Measurements from ENCODE around the gene LRRC32.

LRRC32 gene, protein sequence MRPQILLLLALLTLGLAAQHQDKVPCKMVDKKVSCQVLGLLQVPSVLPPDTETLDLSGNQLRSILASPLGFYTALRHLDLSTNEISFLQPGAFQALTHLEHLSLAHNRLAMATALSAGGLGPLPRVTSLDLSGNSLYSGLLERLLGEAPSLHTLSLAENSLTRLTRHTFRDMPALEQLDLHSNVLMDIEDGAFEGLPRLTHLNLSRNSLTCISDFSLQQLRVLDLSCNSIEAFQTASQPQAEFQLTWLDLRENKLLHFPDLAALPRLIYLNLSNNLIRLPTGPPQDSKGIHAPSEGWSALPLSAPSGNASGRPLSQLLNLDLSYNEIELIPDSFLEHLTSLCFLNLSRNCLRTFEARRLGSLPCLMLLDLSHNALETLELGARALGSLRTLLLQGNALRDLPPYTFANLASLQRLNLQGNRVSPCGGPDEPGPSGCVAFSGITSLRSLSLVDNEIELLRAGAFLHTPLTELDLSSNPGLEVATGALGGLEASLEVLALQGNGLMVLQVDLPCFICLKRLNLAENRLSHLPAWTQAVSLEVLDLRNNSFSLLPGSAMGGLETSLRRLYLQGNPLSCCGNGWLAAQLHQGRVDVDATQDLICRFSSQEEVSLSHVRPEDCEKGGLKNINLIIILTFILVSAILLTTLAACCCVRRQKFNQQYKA

GRCh38 chr11:76670485-76671236 is at the start of gene LRRC32:
TSS of gene LRRC32 (minus strand) at chr11:76670747. CDS start at chr11:76665954, 4,793 bp downstream.
- peak within 1 kb of the TSS; percentile 42 for H3K4me3 ChIP-seq (ENCODE audit: low read depth, low read length)

GRCh38 chr11:76719686-76720085 is 49.1 kb upstream of the LRRC32 start:
- no peak overlapping the region for H3K4me3 ChIP-seq (ENCODE audit: low read depth, low read length)

- no peak overlapping the region for H3K4me3 ChIP-seq (ENCODE audit: low read depth, low read length)
Observed at GRCh38 chr11:76719281-76719680, 48.7 kb upstream of the LRRC32 start.

- no peak overlapping the region for H3K4me3 ChIP-seq (ENCODE audit: low read depth, low read length)
Observed at GRCh38 chr11:76717816-76718215, 47.3 kb upstream of the LRRC32 start.

GRCh38 chr11:76717369-76717768 is 46.8 kb upstream of the LRRC32 start:
- H3K4me3 ChIP-seq (ENCODE audit: low read depth, low read length), result no peak overlapping the region

GRCh38 chr11:76716268-76716667 is 45.7 kb upstream of the LRRC32 start:
- no peak overlapping the region for H3K4me3 ChIP-seq (ENCODE audit: low read depth, low read length)

- no peak overlapping the region for H3K4me3 ChIP-seq (ENCODE audit: low read depth, low read length)
Observed at GRCh38 chr11:76714493-76714892, 43.9 kb upstream of the LRRC32 start.

- H3K4me3 ChIP-seq (ENCODE audit: low read depth, low read length), result no peak overlapping the region
Observed at GRCh38 chr11:76713499-76713898, 43.0 kb upstream of the LRRC32 start.

GRCh38 chr11:76712125-76712524 is 41.6 kb upstream of the LRRC32 start:
- no peak overlapping the region for H3K4me3 ChIP-seq (ENCODE audit: low read depth, low read length)

DNA sequence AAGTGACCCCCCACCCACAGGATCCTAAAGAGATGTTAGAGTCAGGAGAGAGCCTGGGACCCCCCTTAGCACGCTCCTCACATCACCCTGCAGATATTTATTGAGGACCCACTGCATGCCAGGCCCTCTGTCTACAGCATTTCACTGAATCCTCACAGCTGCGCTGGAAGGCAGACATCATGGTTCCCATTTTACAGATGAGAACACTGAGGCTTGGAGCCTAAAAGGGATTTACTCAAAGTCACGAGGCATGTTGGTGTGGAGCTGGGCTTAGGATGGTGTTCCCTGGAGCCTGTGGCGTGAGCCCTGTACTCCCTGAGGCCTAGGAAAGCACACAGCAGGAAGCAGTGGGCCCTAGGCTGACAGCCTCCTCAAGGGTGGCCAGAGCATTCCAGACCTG is 39.2 kb upstream of the LRRC32 start:
- H3K4me3 ChIP-seq (ENCODE audit: low read depth, low read length), result no peak overlapping the region

DNA sequence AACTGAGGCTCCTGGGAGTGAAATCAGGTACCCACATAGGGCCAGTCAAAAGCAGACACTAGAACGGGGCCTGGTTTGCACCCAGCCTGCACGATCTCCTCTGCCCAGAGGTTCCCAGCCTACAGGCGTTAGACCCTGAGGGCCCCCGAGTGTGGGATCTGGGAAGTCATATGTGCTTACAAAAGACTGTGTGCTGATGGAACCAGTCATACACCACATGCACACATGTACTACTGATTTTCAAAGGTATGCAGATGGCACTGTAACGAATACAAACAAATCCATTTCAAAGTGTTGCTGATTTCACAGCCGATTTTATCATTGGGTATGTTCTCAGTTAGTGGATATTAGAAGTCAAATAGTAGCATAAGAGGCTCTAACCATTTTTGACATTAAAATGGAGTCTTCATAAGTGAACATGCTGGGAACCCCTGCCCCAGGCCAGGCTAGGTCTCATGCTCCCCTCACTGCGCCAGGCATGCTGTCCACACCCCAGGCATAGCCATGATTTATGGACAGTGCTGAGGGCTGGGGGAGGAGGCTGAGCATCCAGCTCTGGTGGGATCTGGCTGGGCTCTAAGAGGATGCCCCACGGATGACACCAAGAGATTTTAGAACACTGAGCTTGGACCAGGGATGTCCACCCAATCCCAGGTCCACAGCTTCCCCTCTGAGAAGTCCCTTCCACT is 38.6 kb upstream of the LRRC32 start:
- H3K4me3 ChIP-seq (ENCODE audit: low read depth, low read length), result no peak overlapping the region

DNA sequence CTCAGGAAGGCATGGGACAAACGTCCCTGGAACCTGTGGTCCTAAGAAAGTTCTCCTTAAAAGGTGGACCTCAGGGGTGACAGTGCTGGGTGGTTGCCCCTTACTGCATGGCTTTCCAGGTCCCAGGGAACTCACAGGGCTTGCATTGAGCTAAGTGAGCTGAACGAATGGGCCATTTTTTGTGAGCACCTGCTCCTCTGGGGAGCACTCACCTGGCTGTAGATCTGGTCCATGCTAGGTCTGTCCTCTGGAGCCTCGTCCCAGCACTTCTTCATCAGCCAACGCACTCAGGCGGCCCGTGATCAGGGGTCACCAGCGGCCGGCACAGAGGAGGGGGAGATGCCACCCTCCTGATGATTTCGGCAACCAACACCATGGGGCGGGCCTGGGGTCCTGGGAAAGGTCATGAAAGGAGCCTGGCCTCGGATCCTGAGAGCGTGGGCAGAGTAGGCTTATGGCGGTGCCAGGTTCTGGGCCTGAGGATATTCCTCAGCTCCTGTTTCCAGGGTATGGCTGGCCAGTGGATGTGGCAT is 36.8 kb upstream of the LRRC32 start:
- no peak overlapping the region for H3K4me3 ChIP-seq (ENCODE audit: low read depth, low read length)

DNA sequence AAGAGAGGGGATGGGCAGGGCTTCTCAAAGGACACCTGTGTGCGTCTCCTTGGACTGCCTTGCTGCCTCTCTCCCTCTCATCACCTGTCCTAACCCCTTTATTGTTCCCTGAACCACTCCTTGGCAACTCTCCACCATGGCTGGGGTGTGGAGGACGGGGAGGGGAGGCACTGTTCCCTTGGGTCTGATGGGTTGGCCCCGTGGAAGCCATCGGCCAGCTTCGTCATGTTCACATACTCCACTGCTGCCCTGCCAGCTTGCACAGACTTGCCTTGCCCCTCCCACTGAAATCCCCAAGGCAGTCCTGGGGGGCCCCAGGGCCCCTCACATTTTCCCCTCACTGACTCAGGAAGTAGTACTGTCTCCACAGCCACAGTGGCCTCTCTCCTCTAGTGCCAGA is 36.1 kb upstream of the LRRC32 start:
- no peak overlapping the region for H3K4me3 ChIP-seq (ENCODE audit: low read depth, low read length)

- no peak overlapping the region for H3K4me3 ChIP-seq (ENCODE audit: low read depth, low read length)
Observed at GRCh38 chr11:76705826-76706225, 35.3 kb upstream of the LRRC32 start.

- H3K4me3 ChIP-seq (ENCODE audit: low read depth, low read length), result no peak overlapping the region
Observed at GRCh38 chr11:76704171-76704948, 33.8 kb upstream of the LRRC32 start.

GRCh38 chr11:76703707-76704106 is 33.2 kb upstream of the LRRC32 start:
- no peak overlapping the region for H3K4me3 ChIP-seq (ENCODE audit: low read depth, low read length)

GRCh38 chr11:76702336-76703128 is 32.0 kb upstream of the LRRC32 start:
- no peak overlapping the region for H3K4me3 ChIP-seq (ENCODE audit: low read depth, low read length)

GRCh38 chr11:76701294-76702040 is 30.9 kb upstream of the LRRC32 start:
- no peak overlapping the region for H3K4me3 ChIP-seq (ENCODE audit: low read depth, low read length)

Data from iPS-11a (cell line).